ENCODE data around the gene ZDHHC7.

The ZDHHC7 gene

GRCh38 chr16:84973776-84974523 lies 37.4 kb downstream of the ZDHHC7 start:
- H3K36me3 Mint-ChIP-seq: peaks cover 4% of the 10 kb centered on the region
- H3K4me3 Mint-ChIP-seq: no peak overlapping the region
- no peaks in the 10 kb centered on the region for H3K9me3 Mint-ChIP-seq
- H3K27ac Mint-ChIP-seq: no peak overlapping the region
- H3K27me3 Mint-ChIP-seq: no peaks in the 10 kb centered on the region
- peaks cover 6% of the 10 kb centered on the region for H3K4me1 Mint-ChIP-seq

DNA sequence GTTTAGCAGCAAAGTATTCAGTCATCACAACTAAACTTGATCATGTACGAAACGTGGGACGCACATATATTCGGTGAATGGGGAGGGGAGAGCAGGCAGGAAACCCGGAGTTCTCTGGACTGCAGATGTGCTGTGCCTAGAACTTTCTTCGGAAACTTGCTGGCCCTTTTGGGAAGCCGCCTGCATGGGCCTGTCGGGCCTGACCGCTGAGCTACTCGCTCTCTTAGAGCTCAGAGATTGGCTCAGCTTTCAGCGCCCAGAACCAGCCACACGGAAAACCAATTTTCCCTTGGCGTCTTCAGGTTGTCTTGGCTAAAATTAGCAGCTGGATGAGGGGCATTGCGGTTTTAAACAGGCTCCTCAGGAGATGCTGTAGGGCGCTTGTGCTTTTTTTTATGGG lies 38.1 kb downstream of the ZDHHC7 start:
- H3K4me3 Mint-ChIP-seq: no peak overlapping the region
- H3K36me3 Mint-ChIP-seq: peaks cover 4% of the 10 kb centered on the region
- H3K27me3 Mint-ChIP-seq: no peaks in the 10 kb centered on the region
- H3K9me3 Mint-ChIP-seq: no peaks in the 10 kb centered on the region
- peaks cover 6% of the 10 kb centered on the region for H3K4me1 Mint-ChIP-seq
- H3K27ac Mint-ChIP-seq: no peak overlapping the region

DNA sequence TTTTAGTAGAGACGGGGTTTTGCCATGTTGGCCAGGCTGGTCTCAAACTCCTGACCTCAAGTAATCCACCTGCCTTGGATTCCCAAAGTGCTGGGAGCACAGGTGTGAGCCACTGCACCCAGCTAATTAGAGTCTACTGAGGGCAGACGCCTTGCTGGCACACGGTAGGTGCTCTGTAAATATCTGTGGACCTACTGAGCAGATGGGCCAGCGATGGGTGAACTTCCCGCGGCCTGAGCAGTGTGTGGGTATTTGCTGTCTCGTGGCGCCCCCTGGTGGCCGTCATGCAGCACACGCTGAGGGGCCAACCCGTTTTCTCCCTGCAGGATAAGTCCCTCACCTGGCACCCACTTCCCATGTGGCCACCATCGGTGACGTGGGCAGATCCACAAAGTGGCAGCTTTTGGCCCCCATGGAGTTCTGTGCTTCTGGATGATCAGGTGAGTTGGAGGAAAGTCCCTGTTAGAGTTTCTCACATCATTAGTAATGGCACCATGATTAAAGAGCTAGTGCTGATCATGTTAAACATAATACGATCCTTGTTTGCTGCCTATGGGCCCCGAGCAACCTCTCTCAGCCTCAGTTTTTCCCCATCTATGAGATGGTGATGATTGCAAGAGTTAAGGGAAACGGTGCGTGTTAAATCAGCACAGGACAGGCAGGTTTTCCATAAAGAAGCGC lies 40.7 kb downstream of the ZDHHC7 start:
- Mint-ChIP-seq H3K27ac (no peak overlapping the region), H3K27me3 (no peaks in the 10 kb centered on the region), H3K4me1 (peaks cover 6% of the 10 kb centered on the region), H3K36me3 (peaks cover 2% of the 10 kb centered on the region), H3K4me3 (no peak overlapping the region), H3K9me3 (no peaks in the 10 kb centered on the region)

- Mint-ChIP-seq H3K4me1 (peaks cover 6% of the 10 kb centered on the region), H3K36me3 (no peaks in the 10 kb centered on the region), H3K4me3 (no peak overlapping the region), H3K27ac (no peak overlapping the region), H3K9me3 (no peaks in the 10 kb centered on the region), H3K27me3 (no peaks in the 10 kb centered on the region)
Observed at GRCh38 chr16:84967828-84968227, 43.5 kb downstream of the ZDHHC7 start.

DNA sequence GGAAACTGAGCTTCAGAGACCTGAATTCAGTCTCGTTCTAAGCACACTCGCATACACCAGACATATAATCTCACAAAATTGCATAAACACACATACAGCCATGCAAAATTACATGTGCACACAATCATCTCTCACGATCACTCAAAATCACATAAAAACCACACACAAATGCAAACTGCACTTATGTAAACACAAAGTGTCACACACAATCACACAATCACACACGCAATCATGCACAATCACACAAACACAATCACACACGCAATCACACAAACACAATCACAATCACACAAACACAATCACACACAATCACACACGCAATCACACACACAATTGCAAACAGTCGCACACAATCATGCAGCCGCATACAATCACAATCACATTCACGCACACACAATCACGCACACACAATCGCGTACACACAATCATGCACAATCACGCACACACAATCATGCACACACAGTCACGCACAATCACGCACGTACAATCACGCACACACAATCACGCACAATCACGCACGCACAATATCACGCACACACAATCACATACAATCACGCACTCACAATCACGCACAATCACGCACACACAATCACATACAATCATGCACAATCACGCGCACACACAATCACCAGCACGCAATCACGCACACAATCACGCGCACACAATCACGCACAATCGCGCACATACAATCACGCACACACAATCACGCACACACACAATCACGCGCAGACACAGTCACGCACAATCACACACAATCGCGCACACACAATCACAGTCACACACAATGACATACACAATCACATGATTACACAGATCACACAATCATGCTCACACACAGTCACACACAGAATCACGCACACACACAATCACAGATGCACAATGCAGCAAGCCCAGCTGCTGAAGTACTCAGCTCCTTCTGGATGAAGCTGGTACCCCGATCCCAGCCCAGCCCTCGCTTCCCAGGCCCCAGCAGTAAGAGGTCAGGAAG lies 45.6 kb downstream of the ZDHHC7 start:
- H3K36me3 Mint-ChIP-seq: no peaks in the 10 kb centered on the region
- no peak overlapping the region for H3K27ac Mint-ChIP-seq

DNA sequence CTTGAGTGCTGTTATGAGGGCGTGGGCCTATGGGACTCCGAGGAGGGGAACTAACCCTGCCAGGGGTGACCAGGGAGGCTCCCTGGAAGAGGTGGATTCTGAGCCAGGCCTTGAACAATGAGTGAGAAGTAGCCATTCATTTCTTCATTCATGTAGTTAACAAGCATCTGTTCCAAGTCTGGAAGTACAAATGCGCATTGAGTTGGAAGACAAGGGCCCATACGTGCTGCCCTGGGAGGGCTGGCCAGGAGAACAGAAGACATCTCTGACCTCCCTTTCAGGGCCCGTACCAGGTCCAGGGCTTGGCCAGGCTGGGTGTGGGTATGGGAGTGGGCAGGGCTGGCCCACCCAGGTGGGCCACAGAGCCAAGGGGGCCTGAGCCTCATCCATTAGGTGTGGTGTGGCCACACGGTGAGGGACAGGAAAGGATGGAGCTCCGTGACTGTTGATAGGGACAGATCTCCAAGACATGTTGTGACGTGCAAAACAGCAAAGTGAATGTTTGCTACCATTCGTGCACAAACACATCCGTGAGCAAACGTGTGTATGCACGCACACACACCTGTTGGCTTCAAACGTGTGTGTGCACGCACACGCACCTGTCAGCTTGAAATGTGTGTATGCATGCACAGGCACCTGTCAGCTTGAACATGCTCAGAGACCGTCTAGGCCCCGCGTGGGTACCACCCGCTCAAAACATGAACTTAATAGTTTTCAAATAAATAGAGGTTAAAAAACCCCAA lies 46.8 kb downstream of the ZDHHC7 start:
- no peaks in the 10 kb centered on the region for H3K27me3 Mint-ChIP-seq
- H3K4me3 Mint-ChIP-seq: no peak overlapping the region
- no peaks in the 10 kb centered on the region for H3K36me3 Mint-ChIP-seq
- H3K27ac Mint-ChIP-seq: no peak overlapping the region
- no peaks in the 10 kb centered on the region for H3K9me3 Mint-ChIP-seq
- H3K4me1 Mint-ChIP-seq: no peaks in the 10 kb centered on the region

More for the DNA sequence above, 45.6 kb downstream of the ZDHHC7 start:
- Mint-ChIP-seq H3K9me3 (no peaks in the 10 kb centered on the region), H3K27me3 (no peaks in the 10 kb centered on the region), H3K4me3 (no peak overlapping the region), H3K4me1 (peaks cover 5% of the 10 kb centered on the region)

DNA sequence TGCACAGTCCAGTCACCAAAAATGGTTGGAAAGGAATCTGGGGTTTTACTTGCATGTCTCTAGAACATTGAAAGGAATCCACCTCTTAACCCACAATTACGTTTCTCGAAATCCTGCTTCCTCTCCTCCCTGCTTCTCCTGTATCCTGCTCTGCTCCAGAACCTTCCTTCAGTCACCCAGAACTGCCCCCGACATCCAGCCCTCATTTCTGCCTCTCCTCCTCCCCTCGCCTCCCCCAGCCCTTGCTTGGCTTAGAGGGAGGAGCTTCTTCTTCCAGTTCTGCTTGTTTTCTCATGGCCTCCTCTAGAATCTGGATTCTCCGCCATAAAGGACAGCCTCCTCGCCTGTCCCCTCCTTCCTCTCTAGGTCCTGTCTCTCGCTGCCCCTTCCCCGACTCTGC lies 48.3 kb downstream of the ZDHHC7 start:
- H3K27me3 Mint-ChIP-seq: no peaks in the 10 kb centered on the region
- H3K9me3 Mint-ChIP-seq: no peaks in the 10 kb centered on the region
- no peak overlapping the region for H3K27ac Mint-ChIP-seq

DNA sequence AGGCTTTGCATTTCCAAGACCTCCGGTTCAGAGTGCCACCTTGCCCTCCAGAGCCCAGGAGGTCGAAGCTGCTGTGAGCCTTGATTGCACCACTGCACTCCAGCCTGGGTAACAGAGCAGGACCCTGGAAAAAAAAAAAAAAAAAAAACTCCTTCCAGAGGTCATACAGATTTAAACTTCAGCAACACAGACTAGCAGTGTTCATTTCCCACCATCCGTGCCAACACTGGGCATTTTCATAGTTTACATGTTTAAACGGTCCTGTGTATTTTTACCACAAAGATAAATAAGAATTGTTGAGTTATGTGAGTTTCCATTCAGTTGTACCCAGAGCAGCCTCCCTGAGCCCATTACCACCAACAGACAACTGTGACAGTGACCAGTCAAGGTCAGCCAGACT lies 50.4 kb downstream of the ZDHHC7 start:
- H3K4me3 Mint-ChIP-seq: no peak overlapping the region
- H3K9me3 Mint-ChIP-seq: no peaks in the 10 kb centered on the region
- H3K27ac Mint-ChIP-seq: no peak overlapping the region
- no peaks in the 10 kb centered on the region for H3K36me3 Mint-ChIP-seq
- H3K27me3 Mint-ChIP-seq: no peaks in the 10 kb centered on the region
- no peaks in the 10 kb centered on the region for H3K4me1 Mint-ChIP-seq

More for the DNA sequence above, 48.3 kb downstream of the ZDHHC7 start:
- Mint-ChIP-seq H3K36me3 (no peaks in the 10 kb centered on the region), H3K4me3 (no peak overlapping the region), H3K4me1 (no peaks in the 10 kb centered on the region)

- no peaks in the 10 kb centered on the region for H3K27me3 Mint-ChIP-seq
- H3K4me1 Mint-ChIP-seq: no peaks in the 10 kb centered on the region
- no peak overlapping the region for H3K4me3 Mint-ChIP-seq
- H3K27ac Mint-ChIP-seq: no peak overlapping the region
- no peaks in the 10 kb centered on the region for H3K9me3 Mint-ChIP-seq
- H3K36me3 Mint-ChIP-seq: no peaks in the 10 kb centered on the region
Observed at GRCh38 chr16:84959784-84960417, 51.4 kb downstream of the ZDHHC7 start.

- H3K4me1 Mint-ChIP-seq: no peaks in the 10 kb centered on the region
- H3K4me3 Mint-ChIP-seq: no peak overlapping the region
- H3K27ac Mint-ChIP-seq: no peak overlapping the region
- H3K27me3 Mint-ChIP-seq: no peaks in the 10 kb centered on the region
- no peaks in the 10 kb centered on the region for H3K9me3 Mint-ChIP-seq
- H3K36me3 Mint-ChIP-seq: no peaks in the 10 kb centered on the region
Observed at GRCh38 chr16:84959045-84959576, 52.2 kb downstream of the ZDHHC7 start.

GRCh38 chr16:84957792-84958191 lies 53.5 kb downstream of the ZDHHC7 start:
- H3K27me3 Mint-ChIP-seq: no peaks in the 10 kb centered on the region
- H3K4me1 Mint-ChIP-seq: no peaks in the 10 kb centered on the region
- no peaks in the 10 kb centered on the region for H3K36me3 Mint-ChIP-seq
- no peak overlapping the region for H3K27ac Mint-ChIP-seq
- H3K9me3 Mint-ChIP-seq: no peaks in the 10 kb centered on the region
- H3K4me3 Mint-ChIP-seq: no peak overlapping the region

DNA sequence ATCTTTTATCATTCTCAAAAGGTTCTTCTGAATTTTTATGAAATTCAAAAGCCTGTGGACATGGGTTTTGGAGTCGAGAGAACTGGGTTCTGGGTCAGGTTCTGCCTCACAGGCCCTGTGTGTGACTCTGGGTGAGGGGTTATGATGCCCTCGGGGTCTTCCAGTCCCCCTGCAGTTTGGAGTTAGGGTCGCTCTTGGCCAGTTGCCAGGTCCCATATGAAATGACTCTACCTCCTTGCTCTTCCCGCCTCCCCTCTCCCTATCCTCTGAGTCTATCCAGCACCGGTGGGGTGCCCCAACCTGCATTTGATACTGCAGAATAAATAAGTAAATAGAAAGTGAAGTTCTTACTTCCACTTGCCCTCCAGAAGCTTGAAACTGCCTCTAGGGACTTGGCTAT lies 54.1 kb downstream of the ZDHHC7 start:
- no peak overlapping the region for H3K27ac Mint-ChIP-seq
- H3K4me1 Mint-ChIP-seq: no peaks in the 10 kb centered on the region
- H3K4me3 Mint-ChIP-seq: no peak overlapping the region
- H3K9me3 Mint-ChIP-seq: no peaks in the 10 kb centered on the region
- H3K27me3 Mint-ChIP-seq: no peaks in the 10 kb centered on the region
- no peaks in the 10 kb centered on the region for H3K36me3 Mint-ChIP-seq

- Mint-ChIP-seq H3K27ac (no peak overlapping the region), H3K4me1 (no peaks in the 10 kb centered on the region), H3K36me3 (no peaks in the 10 kb centered on the region), H3K4me3 (no peak overlapping the region), H3K27me3 (no peaks in the 10 kb centered on the region), H3K9me3 (no peaks in the 10 kb centered on the region)
Observed at GRCh38 chr16:84955427-84955826, 55.9 kb downstream of the ZDHHC7 start.

GRCh38 chr16:84953190-84953746 lies 58.1 kb downstream of the ZDHHC7 start:
- no peaks in the 10 kb centered on the region for H3K9me3 Mint-ChIP-seq
- no peak overlapping the region for H3K27ac Mint-ChIP-seq
- H3K27me3 Mint-ChIP-seq: no peaks in the 10 kb centered on the region
- H3K4me1 Mint-ChIP-seq: peaks cover 3% of the 10 kb centered on the region
- H3K36me3 Mint-ChIP-seq: no peaks in the 10 kb centered on the region
- H3K4me3 Mint-ChIP-seq: no peak overlapping the region

Measured in activated naive CD4-positive, alpha-beta T cell treated with anti-CD3 and anti-CD28 coated beads, Interleukin-2, amount 50 U/mL, for 24 hours (primary cell).